Measurements from ENCODE around the gene CDCP1.
"Not testable (repeated sequence)": the region's sequence is repeated elsewhere in the genome, so short reads cannot be mapped to it uniquely, and the experiment has no call there.

CDCP1 gene

DNA sequence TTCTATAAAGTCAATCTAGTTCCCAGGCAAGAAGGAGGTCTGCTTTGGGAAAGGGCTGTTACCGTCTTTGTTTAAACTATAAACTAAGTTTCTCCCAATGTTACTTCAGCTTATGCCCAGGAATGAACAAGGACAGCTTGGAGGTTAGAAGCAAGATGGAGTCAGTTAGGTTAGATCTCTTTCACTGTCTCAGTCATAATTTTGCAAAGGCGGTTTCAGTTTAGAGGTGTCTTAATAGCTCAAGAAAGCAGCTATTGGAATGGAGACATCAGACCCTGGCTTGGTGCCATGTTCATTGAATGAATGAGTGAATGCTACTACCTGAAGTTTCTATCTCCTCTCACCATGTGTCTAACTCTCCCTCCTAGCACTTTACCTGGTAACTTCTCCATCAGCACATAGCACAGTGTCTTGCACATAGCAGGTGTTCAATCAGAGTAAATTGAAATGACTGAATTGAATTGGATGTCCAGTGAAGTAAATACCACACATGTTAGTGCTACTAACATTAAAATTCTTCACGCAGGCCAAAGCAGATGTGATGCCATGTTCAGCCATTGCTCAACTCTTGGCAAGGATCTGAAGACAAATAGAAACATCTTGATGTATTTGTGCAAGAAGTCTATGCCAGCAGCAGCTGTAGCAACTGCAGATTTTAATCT, 91.9 kb downstream of the CDCP1 start:
- no peak for DNase-seq

DNA sequence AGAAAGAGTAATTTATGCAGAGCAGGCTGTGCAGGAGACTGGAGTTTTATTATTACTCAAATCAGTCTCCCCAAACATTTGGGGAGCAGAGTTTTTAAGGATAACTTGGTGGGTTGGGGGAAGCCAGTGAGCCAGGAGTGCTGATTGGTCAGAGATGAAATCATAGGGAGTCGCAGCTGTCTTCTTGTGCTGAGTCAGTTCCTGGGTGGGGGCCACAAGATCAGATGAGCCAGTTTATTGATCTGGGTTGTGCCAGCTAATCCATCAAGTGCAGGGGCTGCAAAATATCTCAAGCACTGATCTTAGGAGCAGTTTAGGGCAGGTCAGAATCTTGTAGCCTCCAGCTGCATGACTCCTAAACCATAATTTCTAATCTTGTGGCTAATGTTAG, 92.4 kb downstream of the CDCP1 start:
- not testable (repeated sequence) for DNase-seq

DNA sequence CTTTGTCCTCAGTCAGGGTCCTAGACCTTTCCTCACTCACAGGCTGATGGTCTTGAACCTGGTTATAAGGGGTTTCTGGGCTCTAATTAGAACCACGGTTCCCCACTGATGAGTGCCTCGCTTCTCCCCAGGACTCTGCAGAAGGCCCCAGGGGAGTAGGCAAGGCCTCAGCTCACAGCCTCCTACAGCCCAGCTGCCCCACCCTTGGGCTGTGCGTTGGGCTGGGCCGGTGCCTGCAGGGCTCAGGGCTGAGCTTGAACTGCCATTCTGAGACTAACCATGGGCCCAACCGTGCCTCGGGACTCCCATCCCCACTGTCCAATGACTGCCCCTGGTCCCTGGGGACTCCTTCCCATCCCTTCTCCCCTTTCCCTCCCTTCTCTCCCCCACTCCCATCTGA, 94.5 kb downstream of the CDCP1 start:
- DNase-seq: no peak

DNA sequence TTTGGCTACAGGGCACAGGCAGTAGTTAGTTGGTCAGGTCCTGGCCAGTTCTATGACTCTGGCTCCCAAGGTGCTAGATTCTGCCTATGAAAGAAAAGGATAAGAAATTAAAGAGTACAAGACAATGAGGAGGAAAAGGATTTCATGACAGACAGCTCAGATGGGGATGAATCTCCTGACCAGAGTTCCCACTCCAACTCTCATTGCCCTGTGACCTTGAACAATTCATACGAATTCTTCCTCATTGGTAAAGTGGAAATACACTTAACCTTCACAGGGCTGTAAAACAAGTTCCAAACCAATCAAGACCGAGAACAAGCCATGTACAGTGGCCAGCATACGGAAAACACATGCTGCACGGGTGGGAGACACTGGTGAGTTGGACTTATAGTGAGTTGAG, 96.4 kb downstream of the CDCP1 start:
- DNase-seq: no peak

DNA sequence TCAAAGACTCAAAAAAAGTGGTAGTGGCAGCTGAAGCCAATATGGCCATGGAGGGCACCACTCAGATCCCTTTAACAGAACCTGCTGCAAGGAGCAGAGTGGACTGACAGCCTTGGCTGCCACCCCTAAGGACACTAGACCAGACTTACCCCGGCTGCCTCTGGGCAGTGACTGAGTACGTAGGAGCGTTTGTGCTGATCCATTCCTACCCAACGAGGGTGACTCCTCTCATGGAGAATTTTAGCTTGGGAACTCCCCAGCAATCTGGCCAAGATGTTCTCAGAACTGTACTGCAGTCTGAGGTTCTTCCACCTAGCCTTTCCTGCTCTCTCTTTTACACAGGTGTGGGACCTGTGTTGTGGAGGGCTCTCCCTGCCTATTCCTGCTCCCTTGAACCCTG, 97.9 kb downstream of the CDCP1 start:
- no peak for DNase-seq

DNA sequence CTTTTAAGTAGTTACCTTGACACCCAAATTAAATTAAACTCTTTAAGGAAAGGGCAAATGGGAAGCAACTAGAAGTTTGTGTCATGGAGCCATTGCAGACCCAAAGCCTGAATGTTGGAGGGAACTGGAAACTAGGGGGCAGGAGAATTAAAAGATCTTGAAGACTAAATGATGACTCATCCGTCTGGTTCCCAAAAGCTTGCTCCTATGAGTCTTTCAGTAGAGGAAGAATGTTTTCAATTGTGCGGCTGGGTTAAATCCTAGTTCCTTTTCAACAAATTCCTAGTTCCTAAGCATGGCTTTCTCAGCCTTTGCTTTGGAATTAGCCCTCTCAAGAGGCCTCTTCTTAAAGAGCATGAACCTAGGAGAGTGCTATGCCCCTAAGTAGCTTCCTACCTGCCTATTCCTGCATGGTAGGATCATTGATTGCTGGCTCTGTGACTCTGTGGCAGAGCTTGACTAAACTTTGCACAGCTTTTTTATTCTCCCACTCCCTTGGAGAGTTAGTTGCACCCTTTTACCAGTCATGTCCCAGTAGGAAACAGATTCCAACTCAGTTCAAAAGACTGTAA, 102.4 kb downstream of the CDCP1 start:
- DNase-seq: no peak

DNA sequence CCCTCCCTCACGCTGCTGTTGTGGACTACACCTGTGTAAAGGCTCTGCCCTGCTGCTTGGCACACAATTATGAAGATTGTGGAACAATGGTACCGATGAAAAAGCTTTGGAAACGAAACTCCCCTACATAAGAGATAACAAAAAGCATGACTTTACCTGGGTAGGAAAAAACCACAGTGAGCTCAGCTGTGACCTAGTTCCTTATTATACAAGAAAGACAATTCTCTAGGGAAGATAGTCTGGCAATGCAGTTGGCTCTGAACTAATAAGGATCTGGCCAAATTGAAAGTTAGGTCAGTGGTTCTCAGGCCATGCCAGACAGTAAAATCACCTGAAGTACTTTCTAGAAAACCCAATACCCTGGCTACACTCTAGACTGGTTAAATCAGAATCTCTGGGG, 104.0 kb downstream of the CDCP1 start:
- no peak for DNase-seq

DNA sequence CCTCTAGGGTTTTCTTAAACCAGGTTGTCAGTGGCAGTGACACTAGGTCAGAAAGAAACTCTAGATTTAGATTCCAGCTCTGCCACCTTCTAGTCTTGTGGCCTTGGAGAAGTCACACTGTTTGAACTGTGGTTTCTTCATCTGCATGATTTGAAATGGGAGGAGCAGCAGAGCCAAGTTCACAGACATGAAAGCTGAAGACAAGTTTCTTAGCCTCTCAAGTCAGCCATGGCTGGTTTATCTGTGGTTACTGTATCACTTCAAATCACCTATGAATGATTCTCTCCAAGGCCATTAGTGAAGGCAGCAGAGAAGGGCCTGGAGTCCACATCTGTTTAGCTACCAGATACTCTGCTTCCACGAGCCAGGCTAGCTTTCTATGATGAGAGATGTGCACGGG, 104.5 kb downstream of the CDCP1 start:
- peak; percentile 35 for DNase-seq

DNA sequence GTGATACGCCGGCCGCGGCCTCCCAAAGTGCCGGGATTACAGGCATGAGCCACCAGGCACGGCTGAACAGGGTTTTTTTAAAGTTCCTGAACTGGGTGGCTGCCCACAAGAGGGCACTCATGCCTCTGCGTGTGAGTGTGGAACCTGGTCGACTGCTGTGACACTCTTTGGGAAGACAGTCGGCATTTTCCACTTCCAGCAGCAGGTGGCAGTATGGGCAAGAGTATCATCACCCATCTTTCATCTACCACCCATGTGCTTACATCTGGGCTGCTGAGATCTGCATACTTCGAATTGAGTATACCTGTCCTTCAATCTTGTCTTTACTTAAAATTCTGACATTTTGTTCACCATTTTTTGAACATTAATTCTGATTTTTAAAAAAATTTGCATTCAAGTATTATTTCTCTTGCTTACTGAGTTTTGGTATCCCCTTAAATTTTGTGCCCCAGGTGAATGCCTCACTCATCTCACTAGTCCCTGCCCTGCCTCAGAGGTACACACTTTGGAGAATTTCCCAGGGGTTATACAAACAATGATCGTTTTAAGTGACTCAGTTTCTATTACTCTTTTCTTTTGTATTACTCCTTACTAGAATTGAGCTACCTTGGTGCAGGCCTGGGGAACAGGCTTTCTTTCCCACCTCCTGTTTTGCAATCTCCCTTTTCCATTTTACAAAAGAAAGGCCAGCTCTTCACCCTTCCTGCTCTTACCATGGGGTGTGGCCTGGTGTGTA, 108.3 kb downstream of the CDCP1 start:
- DNase-seq: peak; percentile 95

DNA sequence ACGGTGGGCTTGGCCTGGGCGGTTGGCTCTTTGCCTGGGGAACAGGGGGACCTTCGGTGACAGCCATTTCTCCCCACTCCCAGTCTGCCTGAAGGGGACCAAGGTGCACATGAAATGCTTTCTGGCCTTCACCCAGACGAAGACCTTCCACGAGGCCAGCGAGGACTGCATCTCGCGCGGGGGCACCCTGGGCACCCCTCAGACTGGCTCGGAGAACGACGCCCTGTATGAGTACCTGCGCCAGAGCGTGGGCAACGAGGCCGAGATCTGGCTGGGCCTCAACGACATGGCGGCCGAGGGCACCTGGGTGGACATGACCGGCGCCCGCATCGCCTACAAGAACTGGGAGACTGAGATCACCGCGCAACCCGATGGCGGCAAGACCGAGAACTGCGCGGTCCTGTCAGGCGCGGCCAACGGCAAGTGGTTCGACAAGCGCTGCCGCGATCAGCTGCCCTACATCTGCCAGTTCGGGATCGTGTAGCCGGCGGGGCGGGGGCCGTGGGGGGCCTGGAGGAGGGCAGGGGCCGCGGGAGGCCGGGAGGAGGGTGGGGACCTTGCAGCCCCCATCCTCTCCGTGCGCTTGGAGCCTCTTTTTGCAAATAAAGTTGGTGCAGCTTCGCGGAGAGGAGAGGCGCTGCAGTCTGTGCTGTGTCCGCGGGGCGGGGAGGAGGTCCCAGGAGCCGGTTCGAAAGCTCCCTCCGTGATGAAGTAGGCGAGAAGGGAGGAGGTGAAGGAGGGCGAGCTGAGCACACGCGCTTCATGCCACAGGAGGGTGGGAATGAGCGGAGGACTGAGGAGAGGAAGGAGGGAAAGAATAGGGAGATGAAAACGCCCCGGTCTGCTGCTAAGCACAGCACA, 110.5 kb downstream of the CDCP1 start:
- DNase-seq: no peak

DNA sequence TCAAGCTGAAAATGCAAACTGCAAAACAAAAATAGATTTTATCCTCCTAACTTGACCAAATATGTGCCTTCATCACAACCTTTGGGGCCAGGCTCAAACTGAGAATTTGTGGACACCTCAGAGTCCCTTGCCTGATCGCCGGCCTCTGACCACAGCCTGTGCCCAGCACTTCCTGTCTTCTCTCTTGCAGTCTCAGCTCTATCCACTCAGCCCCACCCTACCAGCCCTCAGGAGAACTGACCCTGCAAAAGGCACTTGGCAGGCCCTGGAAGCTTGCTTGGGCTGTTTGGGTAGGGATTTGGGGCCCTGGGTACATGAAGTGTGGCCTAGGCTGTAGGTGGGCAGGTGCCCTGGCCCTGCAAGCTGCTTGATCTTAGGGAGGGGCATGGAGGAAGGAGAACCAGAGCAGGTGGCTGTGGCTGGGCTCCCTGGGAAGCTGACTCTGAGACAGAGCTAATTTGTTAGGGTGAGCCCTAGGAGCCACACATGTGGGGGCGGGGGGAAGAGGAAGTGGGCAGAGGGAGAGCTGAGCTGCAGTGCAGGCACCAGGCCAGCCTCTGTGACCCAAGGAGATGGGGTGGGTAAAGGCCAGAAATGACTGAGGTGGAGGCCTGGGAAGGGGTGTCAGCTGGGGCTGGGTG, 111.4 kb downstream of the CDCP1 start:
- peak; percentile 49 for DNase-seq

DNA sequence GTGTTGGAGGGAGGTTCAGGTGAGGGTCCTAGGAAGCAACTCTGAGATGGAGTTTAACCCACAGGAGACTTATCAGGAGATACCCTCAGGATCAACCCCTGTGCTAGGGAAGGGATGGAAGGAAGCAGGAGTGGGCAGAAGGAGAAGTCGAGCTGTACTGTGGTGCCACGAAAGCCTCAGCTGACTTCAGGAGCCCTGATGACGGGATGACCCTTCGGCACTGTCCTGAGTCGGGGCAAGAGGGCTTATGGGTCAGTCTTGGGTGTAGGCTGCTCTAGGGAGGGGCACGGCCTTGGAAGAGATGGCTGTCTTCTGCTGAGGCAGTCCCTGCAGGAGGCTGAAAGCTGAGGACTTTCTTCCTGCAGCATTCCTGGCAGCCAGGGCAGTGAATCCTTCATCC, 112.4 kb downstream of the CDCP1 start:
- DNase-seq: no peak

Measured in activated CD4-positive, alpha-beta T cell treated with anti-CD3 and anti-CD28 coated beads, Interleukin-2, amount 50 U/mL, for 16 hours (primary cell).